SK-N-SH treated with all-trans-retinoic acid at 6 μM for 48 hours (cell line): ENCODE results near the gene ACOT7.

Source experiments
- ATAC-seq: fragments of 200-7000 bp; cut with Tn5 transposase; 3 replicates; pipeline ENCODE4 v1.9.1; 2020; ENCODE audit warnings: mild to moderate bottlenecking, moderate library complexity
- ARNTL ChIP-seq: fragments of 450-650 bp; formaldehyde crosslinking; IDR thresholded peaks from 2 replicates; pipeline ENCODE4 v1.5.0; 2020; ENCODE audit warnings: low read depth, mild to moderate bottlenecking, moderate library complexity, borderline replicate concordance
- BACH2 ChIP-seq: fragments of 250-450 bp; sonication (Bioruptor Pico); IDR thresholded peaks from 2 replicates; pipeline ENCODE4 v1.9.0; 2021; ENCODE audit warnings: mild to moderate bottlenecking, borderline replicate concordance
- CSDC2 ChIP-seq: fragments of 250-450 bp; sonication (Bioruptor Pico); IDR thresholded peaks from 2 replicates; pipeline ENCODE4 v1.5.0; 2020; ENCODE audit warnings: mild to moderate bottlenecking, moderate library complexity
- ESRRG ChIP-seq: fragments of 250-450 bp; sonication (Bioruptor Pico); IDR thresholded peaks from 2 replicates; pipeline ENCODE4 v1.6.1; 2021; ENCODE audit warnings: mild to moderate bottlenecking
- GLIS3 ChIP-seq: fragments of 250-450 bp; sonication (Bioruptor Pico); IDR thresholded peaks from 2 replicates; pipeline ENCODE4 v1.5.0; 2020; ENCODE audit warnings: mild to moderate bottlenecking, moderate library complexity
- ISL1 ChIP-seq: fragments of 250-450 bp; sonication (Bioruptor Pico); IDR thresholded peaks from 2 replicates; pipeline ENCODE4 v2.1.2; 2022; ENCODE audit warnings: mild to moderate bottlenecking, moderate library complexity
- OSR1 ChIP-seq: fragments of 250-450 bp; sonication (Bioruptor Pico); IDR thresholded peaks from 2 replicates; pipeline ENCODE4 v1.8.0; 2022; ENCODE audit warnings: moderate library complexity, mild to moderate bottlenecking, inconsistent platforms
- PPARA ChIP-seq: fragments of 250-450 bp; sonication (Bioruptor Pico); IDR thresholded peaks from 2 replicates; pipeline ENCODE4 v1.5.0; 2020; ENCODE audit warnings: mild to moderate bottlenecking, borderline replicate concordance
- RARB ChIP-seq: fragments of 250-450 bp; sonication (Bioruptor Pico); IDR thresholded peaks from 2 replicates; pipeline ENCODE4 v1.8.0; 2021; ENCODE audit warnings: mild to moderate bottlenecking, moderate library complexity
- SNAI2 ChIP-seq: fragments of 250-450 bp; sonication (Bioruptor Pico); IDR thresholded peaks from 2 replicates; pipeline ENCODE4 v1.5.0; 2020; ENCODE audit warnings: mild to moderate bottlenecking, moderate library complexity
- TCF4 ChIP-seq: fragments of 250-450 bp; sonication (Bioruptor Pico); IDR thresholded peaks from 2 replicates; pipeline ENCODE4 v1.8.0; 2021; ENCODE audit warnings: mild to moderate bottlenecking, moderate library complexity, borderline replicate concordance
- ZC3H10 ChIP-seq: fragments of 250-450 bp; sonication (Bioruptor Pico); IDR thresholded peaks from 2 replicates; pipeline ENCODE4 v1.5.1; 2021; ENCODE audit warnings: mild to moderate bottlenecking, moderate library complexity
- ZNF565 ChIP-seq: fragments of 450-650 bp; formaldehyde crosslinking; conservative IDR thresholded peaks from 2 replicates; pipeline ENCODE4 v1.5.0; 2020; ENCODE audit warnings: low read depth, mild to moderate bottlenecking, moderate library complexity
- ZNF70 ChIP-seq: fragments of 450-650 bp; formaldehyde crosslinking; IDR thresholded peaks from 2 replicates; pipeline ENCODE4 v1.5.0; 2020; ENCODE audit warnings: mild to moderate bottlenecking, moderate library complexity
- TF ChIP-seq, protein P1 (sequence below): fragments of 250-450 bp; sonication (Bioruptor Pico); IDR thresholded peaks from 2 replicates; pipeline ENCODE4 v1.5.1; 2021; ENCODE audit warnings: mild to moderate bottlenecking, moderate library complexity
- TF ChIP-seq, protein P2 (sequence below): fragments of 250-450 bp; sonication (Bioruptor Pico); IDR thresholded peaks from 2 replicates; pipeline ENCODE4 v1.5.1; 2020; ENCODE audit warnings: low read depth, mild to moderate bottlenecking, moderate library complexity
- TF ChIP-seq, protein P3 (sequence below): fragments of 250-450 bp; sonication (Bioruptor Pico); IDR thresholded peaks from 2 replicates; pipeline ENCODE4 v1.8.0; 2020; ENCODE audit warnings: mild to moderate bottlenecking, moderate library complexity, borderline replicate concordance
- TF ChIP-seq, protein P4 (sequence below): fragments of 250-450 bp; sonication (Bioruptor Pico); IDR thresholded peaks from 2 replicates; pipeline ENCODE4 v1.8.0; 2021; ENCODE audit warnings: low read depth, mild to moderate bottlenecking, moderate library complexity, borderline replicate concordance
- TF ChIP-seq, protein P5 (sequence below): fragments of 250-450 bp; sonication (Bioruptor Pico); IDR thresholded peaks from 2 replicates; pipeline ENCODE4 v1.5.0; 2020; ENCODE audit warnings: mild to moderate bottlenecking, moderate library complexity

The ACOT7 gene

DNA sequence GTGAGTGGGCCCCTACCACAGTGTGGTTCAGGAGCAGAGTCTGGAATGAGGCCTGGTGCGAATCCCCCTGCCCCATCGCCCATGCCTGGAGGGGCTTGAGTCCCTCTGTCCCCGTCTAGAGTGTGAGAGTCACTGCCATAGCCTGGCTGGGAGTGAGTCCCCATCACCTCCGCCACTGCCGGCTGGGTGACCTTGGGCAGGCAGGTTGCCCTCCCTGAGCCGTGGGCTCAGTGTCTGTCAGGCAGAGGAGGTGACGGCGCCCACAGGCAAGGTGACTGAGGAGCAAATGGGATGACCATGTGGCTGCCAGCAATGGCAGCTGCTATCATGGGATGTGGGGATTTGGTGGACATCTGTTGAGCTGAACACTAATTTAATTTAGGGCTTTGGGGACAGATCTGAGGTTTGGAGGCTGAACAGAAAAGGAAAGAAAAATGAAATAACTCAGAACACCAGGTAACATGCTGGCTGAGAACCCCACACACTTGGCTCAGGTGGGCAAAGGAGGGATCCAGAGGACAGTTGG is 94.6 kb downstream of the ACOT7 start:
- TF ChIP-seq, protein P1, sequence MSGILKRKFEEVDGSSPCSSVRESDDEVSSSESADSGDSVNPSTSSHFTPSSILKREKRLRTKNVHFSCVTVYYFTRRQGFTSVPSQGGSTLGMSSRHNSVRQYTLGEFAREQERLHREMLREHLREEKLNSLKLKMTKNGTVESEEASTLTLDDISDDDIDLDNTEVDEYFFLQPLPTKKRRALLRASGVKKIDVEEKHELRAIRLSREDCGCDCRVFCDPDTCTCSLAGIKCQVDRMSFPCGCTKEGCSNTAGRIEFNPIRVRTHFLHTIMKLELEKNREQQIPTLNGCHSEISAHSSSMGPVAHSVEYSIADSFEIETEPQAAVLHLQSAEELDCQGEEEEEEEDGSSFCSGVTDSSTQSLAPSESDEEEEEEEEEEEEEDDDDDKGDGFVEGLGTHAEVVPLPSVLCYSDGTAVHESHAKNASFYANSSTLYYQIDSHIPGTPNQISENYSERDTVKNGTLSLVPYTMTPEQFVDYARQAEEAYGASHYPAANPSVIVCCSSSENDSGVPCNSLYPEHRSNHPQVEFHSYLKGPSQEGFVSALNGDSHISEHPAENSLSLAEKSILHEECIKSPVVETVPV (CRISPR knock-in tag) = no peak
- TF ChIP-seq TCF4 (peak; percentile 43; the same call in 1 of the 2 replicates), ISL1 (no peak), ZNF70 (no peak), SNAI2 (no peak)
- TF ChIP-seq, protein P2, sequence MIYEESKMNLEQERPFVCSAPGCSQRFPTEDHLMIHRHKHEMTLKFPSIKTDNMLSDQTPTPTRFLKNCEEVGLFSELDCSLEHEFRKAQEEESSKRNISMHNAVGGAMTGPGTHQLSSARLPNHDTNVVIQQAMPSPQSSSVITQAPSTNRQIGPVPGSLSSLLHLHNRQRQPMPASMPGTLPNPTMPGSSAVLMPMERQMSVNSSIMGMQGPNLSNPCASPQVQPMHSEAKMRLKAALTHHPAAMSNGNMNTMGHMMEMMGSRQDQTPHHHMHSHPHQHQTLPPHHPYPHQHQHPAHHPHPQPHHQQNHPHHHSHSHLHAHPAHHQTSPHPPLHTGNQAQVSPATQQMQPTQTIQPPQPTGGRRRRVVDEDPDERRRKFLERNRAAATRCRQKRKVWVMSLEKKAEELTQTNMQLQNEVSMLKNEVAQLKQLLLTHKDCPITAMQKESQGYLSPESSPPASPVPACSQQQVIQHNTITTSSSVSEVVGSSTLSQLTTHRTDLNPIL (CRISPR knock-in tag) = no peak
- ATAC-seq = no peak

DNA sequence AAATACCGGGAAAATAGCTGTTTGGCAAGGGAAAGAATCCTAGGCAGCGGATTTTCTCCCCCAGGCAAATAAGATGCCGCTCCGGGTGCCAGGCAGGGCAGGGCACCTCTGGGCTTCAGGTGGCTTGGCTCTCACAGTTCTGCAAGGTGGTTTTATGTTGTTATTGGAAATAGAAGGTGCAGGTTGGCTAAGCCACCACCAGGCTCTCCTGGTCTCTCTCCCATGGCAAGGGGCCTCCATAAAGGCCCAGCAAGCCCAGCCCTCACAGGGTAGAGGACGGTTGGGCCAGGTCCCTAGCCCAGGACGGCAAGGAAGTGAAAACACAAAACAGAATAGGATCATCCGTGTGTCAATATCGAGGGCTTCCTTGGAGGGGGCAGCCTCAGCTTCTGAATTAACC is 95.0 kb downstream of the ACOT7 start:
- ATAC-seq = no peak
- TF ChIP-seq ZNF565 (no peak), GLIS3 (CRISPR knock-in tag) (no peak), CSDC2 (CRISPR knock-in tag) (no peak), TCF4 (no peak), ZNF70 (no peak), OSR1 (CRISPR knock-in tag) (no peak), RARB (CRISPR knock-in tag) (no peak), ESRRG (CRISPR knock-in tag) (no peak), BACH2 (CRISPR knock-in tag) (no peak)
- TF ChIP-seq, protein P2 (CRISPR knock-in tag) = no peak
- TF ChIP-seq, protein P3, sequence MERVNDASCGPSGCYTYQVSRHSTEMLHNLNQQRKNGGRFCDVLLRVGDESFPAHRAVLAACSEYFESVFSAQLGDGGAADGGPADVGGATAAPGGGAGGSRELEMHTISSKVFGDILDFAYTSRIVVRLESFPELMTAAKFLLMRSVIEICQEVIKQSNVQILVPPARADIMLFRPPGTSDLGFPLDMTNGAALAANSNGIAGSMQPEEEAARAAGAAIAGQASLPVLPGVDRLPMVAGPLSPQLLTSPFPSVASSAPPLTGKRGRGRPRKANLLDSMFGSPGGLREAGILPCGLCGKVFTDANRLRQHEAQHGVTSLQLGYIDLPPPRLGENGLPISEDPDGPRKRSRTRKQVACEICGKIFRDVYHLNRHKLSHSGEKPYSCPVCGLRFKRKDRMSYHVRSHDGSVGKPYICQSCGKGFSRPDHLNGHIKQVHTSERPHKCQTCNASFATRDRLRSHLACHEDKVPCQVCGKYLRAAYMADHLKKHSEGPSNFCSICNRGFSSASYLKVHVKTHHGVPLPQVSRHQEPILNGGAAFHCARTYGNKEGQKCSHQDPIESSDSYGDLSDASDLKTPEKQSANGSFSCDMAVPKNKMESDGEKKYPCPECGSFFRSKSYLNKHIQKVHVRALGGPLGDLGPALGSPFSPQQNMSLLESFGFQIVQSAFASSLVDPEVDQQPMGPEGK (CRISPR knock-in tag) = no peak
- TF ChIP-seq, protein P4, sequence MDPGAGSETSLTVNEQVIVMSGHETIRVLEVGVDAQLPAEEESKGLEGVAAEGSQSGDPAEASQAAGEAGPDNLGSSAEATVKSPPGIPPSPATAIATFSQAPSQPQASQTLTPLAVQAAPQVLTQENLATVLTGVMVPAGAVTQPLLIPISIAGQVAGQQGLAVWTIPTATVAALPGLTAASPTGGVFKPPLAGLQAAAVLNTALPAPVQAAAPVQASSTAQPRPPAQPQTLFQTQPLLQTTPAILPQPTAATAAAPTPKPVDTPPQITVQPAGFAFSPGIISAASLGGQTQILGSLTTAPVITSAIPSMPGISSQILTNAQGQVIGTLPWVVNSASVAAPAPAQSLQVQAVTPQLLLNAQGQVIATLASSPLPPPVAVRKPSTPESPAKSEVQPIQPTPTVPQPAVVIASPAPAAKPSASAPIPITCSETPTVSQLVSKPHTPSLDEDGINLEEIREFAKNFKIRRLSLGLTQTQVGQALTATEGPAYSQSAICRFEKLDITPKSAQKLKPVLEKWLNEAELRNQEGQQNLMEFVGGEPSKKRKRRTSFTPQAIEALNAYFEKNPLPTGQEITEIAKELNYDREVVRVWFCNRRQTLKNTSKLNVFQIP (CRISPR knock-in tag) = no peak

DNA sequence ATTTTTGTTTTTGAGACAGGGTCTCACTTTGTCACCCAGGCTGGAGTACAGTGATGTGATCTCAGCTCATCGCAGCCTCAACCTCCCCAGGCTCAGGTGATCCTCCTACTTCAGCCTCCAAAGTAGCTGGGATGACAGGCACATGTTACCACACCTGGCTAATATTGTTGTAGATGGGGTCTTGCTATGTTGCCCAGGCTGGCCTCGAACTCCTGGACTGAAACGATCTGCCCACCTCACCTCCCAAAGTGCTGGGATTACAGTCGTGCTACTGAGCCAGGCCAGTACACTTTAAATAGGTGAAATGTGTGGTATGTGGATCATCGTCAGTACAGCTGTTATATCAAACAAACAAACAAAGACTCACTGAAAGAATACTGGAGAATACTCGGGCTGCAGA is 97.7 kb downstream of the ACOT7 start:
- ATAC-seq = no peak
- TF ChIP-seq GLIS3 (CRISPR knock-in tag) = no peak
- no peak for TF ChIP-seq BACH2 (CRISPR knock-in tag)
- no peak for TF ChIP-seq ARNTL (CRISPR knock-in tag)
- TF ChIP-seq PPARA = no peak
- no peak for TF ChIP-seq SNAI2

DNA sequence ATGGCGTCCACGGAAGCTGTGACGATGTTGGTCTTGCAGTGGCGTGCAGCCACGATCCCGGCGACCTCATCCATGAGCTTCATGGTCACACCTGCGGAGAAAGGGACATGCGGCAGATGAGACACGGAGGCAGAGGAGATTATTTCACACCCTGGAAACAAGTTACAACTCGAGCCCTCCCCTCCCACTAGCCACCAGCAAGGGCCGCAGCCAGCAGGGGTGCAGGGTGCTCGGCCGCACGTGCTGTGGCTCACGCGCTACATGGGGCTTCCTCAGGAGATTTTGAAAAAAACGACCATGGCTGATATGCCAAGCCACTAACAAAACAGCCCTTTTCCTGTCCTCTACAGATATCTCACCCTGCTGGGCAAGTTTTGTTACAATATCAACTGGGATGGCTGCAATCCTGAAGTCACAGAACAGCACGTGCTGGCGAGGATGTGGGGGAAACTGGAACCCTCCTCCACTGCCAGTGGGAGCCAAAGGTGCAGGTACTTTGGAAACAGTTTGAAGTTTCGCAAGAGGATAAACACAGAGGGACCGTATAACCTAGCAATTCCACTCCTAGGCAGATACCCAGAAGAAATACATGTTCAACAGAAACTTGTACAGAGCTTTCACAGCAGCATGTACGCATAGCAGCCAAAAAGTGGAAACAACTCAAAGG is 98.5 kb downstream of the ACOT7 start:
- ATAC-seq = no peak

DNA sequence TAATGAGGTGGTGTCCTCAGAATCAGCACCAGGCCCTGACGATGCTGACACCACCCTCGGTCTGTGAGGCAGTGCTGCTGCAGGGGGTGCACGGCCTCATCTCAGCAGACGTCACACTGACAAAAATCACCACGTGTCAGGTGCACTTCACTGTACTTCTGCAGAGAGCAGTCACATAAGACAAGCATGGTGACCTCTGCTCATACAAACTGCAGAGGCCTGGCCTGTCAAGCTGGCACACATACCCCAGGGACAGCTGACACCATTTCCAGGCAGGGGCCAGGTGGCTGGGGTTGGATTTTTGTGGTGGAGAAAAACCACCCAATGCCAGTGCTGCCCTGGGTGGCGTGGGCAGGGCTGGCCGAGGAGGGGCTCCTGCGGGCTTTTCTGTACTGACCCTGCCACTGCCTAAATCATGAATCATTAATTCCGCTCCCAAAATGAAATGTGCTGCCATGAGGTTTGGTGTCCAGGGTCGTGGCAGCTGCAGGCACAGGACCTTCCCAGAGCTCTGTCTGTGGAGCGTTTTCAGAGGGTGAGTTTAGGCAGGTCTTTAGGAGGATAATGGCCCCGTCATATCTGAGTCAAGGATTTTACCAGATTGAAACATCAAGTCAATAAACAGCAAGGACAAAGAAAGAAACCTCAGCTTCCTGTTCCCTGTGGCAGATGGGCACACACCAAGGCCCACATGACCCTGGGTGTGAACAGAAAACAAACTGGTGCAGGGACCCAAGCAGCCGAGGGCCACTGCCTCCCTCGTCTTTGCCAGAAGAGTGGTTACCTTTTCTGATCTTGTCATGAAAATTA is 99.3 kb downstream of the ACOT7 start:
- ATAC-seq = no peak
- TF ChIP-seq, protein P2 (CRISPR knock-in tag) = no peak
- TF ChIP-seq ARNTL (CRISPR knock-in tag) (no peak), ESRRG (CRISPR knock-in tag) (no peak), OSR1 (CRISPR knock-in tag) (no peak), GLIS3 (CRISPR knock-in tag) (no peak), TCF4 (no peak), CSDC2 (CRISPR knock-in tag) (no peak), ZC3H10 (CRISPR knock-in tag) (no peak), ZNF70 (no peak)
- TF ChIP-seq, protein P5, sequence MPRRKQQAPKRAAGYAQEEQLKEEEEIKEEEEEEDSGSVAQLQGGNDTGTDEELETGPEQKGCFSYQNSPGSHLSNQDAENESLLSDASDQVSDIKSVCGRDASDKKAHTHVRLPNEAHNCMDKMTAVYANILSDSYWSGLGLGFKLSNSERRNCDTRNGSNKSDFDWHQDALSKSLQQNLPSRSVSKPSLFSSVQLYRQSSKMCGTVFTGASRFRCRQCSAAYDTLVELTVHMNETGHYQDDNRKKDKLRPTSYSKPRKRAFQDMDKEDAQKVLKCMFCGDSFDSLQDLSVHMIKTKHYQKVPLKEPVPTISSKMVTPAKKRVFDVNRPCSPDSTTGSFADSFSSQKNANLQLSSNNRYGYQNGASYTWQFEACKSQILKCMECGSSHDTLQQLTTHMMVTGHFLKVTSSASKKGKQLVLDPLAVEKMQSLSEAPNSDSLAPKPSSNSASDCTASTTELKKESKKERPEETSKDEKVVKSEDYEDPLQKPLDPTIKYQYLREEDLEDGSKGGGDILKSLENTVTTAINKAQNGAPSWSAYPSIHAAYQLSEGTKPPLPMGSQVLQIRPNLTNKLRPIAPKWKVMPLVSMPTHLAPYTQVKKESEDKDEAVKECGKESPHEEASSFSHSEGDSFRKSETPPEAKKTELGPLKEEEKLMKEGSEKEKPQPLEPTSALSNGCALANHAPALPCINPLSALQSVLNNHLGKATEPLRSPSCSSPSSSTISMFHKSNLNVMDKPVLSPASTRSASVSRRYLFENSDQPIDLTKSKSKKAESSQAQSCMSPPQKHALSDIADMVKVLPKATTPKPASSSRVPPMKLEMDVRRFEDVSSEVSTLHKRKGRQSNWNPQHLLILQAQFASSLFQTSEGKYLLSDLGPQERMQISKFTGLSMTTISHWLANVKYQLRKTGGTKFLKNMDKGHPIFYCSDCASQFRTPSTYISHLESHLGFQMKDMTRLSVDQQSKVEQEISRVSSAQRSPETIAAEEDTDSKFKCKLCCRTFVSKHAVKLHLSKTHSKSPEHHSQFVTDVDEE = no peak

More for the DNA sequence above, 98.5 kb downstream of the ACOT7 start:
- no peak for TF ChIP-seq SNAI2
